CD4-positive, alpha-beta memory T cell (primary cell): Measurements from ENCODE around the gene ZNF689. TPM values are rescaled to one million over a fixed set of nuclear protein-coding genes. Genes with fewer than 3 reads are reported as not detected.

Source experiments
- CTCF ChIA-PET: fragments of 350-600 bp; sonication (Branson Sonifier 250); formaldehyde crosslinking; loops from one replicate; lab custom pipeline; 2021; ENCODE audit warnings: inconsistent platforms; ENCODE audit not compliant: partially characterized antibody; lab: Charles Lee
- POLR2A ChIA-PET: fragments of 350-600 bp; sonication (Branson Sonifier 250); formaldehyde crosslinking; loops from one replicate; lab custom pipeline; 2021; ENCODE audit not compliant: partially characterized antibody; lab: Charles Lee
- DNase-seq, 5 donors: peaks; one replicate each; pipeline versions ENCODE4 v3.0.0 to v3.0.0-alpha.2; 2020 to 2022; ENCODE audit warnings: mixed read lengths in 1 of 5
- H3K27ac ChIP-seq: one replicate; pipeline ENCODE4 v1.7.0; 2013; ENCODE audit warnings: low read depth, low read length
- H3K27me3 ChIP-seq: 2 replicates; pipeline ENCODE4 v1.7.0; 2013; ENCODE audit warnings: mild to moderate bottlenecking, low read length, moderate library complexity; ENCODE audit not compliant: insufficient read depth
- H3K36me3 ChIP-seq: 2 replicates; pipeline ENCODE4 v1.7.0; 2013; ENCODE audit warnings: mild to moderate bottlenecking, low read length, moderate library complexity; ENCODE audit not compliant: insufficient read depth
- H3K4me1 ChIP-seq: 2 replicates; pipeline ENCODE4 v1.7.0; 2013; ENCODE audit warnings: mild to moderate bottlenecking, low read length, moderate library complexity; ENCODE audit not compliant: insufficient read depth
- H3K4me3 ChIP-seq, 2 donors: one replicate each; pipeline ENCODE4 v1.7.0; 2013; ENCODE audit warnings: low read length in 2 of 2, mild to moderate bottlenecking in 1 of 2
- H3K9me3 ChIP-seq, 2 donors: one replicate each; pipeline ENCODE4 v1.7.0; 2013; ENCODE audit warnings: low read length in 2 of 2, control low read depth in 1 of 2; ENCODE audit not compliant: control insufficient read depth in 1 of 2
- H3K27ac Mint-ChIP-seq, 7 donors: one replicate each; pipeline ENCODE4 v1.8.0; 2020 to 2021; ENCODE audit warnings: mixed read lengths in 7 of 7, mild to moderate bottlenecking in 6 of 7, inconsistent platforms in 3 of 7, moderate library complexity in 3 of 7
- H3K27me3 Mint-ChIP-seq, 2 donors: one replicate each; pipeline ENCODE4 v1.8.0; 2020 to 2021; ENCODE audit warnings: mixed read lengths in 2 of 2
- H3K36me3 Mint-ChIP-seq, 2 donors: one replicate each; pipeline ENCODE4 v1.8.0; 2020 to 2021; ENCODE audit warnings: mixed read lengths in 2 of 2, inconsistent platforms in 1 of 2, mild to moderate bottlenecking in 1 of 2
- H3K4me1 Mint-ChIP-seq, 4 donors: one replicate each; pipeline ENCODE4 v1.8.0; 2020 to 2021; ENCODE audit warnings: mixed read lengths in 4 of 4, mild to moderate bottlenecking in 1 of 4
- H3K4me3 Mint-ChIP-seq, 8 donors: one replicate each; pipeline ENCODE4 v1.8.0; 2020 to 2021; ENCODE audit warnings: mixed read lengths in 8 of 8, mild to moderate bottlenecking in 7 of 8, moderate library complexity in 6 of 8, inconsistent platforms in 3 of 8
- H3K9me3 Mint-ChIP-seq, 8 donors: one replicate each; pipeline ENCODE4 v1.8.0; 2020 to 2021; ENCODE audit warnings: mixed read lengths in 8 of 8, mild to moderate bottlenecking in 5 of 8, inconsistent platforms in 3 of 8, moderate library complexity in 1 of 8
- intact Hi-C: fragments of 100-400 bp; cut with micrococcal nuclease; formaldehyde crosslinking; loops from one replicate; pipeline ENCODE4 v1.15.1; 2023
- polyA plus RNA-seq, 2 donors: library from polyadenylated mRNA; unstranded; fragments of 300-500 nt; fragmentation: Illumina TruSeq; gene quantifications; one replicate each; pipeline ENCODE4 v1.2.3, GENCODE V29; 2021
- total RNA-seq, 2 experiments: library from RNA; stranded (reverse); gene quantifications; one replicate each; pipeline ENCODE4 v1.2.3, GENCODE V29; 2021

The ZNF689 gene
- total and polyA plus RNA-seq, 4 experiments from 2014 or later = 11.9 to 14.5 (median 13.3) TPM

DNA sequence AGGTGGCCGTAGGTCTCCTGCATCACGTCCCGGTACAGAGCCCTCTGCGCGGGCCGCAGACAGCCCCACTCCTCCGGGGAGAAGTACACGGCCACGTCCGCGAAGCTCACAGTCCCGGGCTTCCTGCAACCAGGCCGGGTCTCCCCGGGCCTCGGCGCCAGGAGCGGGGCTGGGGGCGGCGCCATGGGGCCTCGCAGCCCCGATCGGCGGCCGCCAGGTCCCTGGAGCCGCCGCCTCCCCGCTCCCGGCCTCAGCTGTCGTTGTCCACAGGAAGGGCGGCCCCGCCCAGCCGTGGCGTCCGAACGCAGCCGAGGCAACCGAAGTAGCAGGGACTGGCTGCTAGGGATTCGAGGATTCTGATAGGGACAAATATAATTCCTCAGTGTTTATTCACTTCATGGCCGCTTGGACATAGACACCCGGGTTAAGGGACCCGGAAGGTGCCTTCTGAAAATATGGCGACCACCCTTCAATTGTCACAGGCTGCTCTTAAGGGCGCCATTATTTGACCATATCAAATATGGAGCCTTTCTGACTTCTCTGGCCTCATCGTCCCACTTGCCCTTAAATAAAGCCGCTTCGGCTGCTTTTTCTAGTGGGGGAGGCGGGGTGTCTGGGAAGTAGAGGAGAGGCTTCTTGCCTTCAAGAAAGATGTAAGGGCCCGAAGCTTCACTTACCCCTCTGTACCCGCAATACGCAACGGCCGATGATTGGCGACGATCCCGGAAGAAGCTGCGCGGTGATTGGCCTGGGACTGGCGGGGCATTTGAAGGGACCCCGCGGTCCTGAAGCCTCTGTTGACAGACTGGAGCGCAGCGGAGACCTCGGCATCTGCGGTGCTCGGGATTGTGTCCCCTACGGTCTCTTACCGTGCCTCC is 38.5 kb downstream of the ZNF689 start, which contains the start of gene ZNF688:
TSS of gene ZNF688 (minus strand) at position 270 of the 878 bp plus-strand sequence. CDS start at position 185, 85 bp downstream.
- POLR2A ChIA-PET = interaction anchor here (0.7 to 3.7 kb wide), 32 partner anchors 9 to 506 kb away, joined by 3 to 188 read pairs (median 8); partner anchors contain the start of genes ALDOA, DCTPP1, FBRS and ITGAL
- Mint-ChIP-seq H3K27me3 (no peaks in the 10 kb centered on the region), H3K9me3 (no peaks in the 10 kb centered on the region), H3K36me3 (peaks cover 0 to 7% of the 10 kb centered on the region in 2 donors), H3K4me1 (peaks cover 23 to 54% (median 38%) of the 10 kb centered on the region in 4 donors), H3K27ac (peak within 1 kb of the TSS; percentile 96 to 97 (median 97)), H3K4me3 (peak within 1 kb of the TSS; percentile 86 to 96 (median 91))
- CTCF ChIA-PET = interaction anchor here (0.6 to 2.8 kb wide), 12 partner anchors 9 to 143 kb away, joined by 3 to 26 read pairs (median 5); partner anchors contain the start of genes DCTPP1, FBRS, ZNF747 and ZNF764
- DNase-seq = peak; percentile 94 to 100 (median 97)
- Histone ChIP-seq H3K27me3 (no peaks in the 10 kb centered on the region), H3K9me3 (no peaks in the 10 kb centered on the region), H3K27ac (peak within 1 kb of the TSS; percentile 90), H3K36me3 (peaks cover 4% of the 10 kb centered on the region), H3K4me3 (peak within 1 kb of the TSS; percentile 65 to 71), H3K4me1 (peaks cover 53% of the 10 kb centered on the region)
- intact Hi-C loops = loop anchor here (1.0 to 5.0 kb wide), 10 partner anchors 13 to 141 kb away; partner anchors contain the start of genes DCTPP1, FBRS, PRR14 and SRCAP

DNA sequence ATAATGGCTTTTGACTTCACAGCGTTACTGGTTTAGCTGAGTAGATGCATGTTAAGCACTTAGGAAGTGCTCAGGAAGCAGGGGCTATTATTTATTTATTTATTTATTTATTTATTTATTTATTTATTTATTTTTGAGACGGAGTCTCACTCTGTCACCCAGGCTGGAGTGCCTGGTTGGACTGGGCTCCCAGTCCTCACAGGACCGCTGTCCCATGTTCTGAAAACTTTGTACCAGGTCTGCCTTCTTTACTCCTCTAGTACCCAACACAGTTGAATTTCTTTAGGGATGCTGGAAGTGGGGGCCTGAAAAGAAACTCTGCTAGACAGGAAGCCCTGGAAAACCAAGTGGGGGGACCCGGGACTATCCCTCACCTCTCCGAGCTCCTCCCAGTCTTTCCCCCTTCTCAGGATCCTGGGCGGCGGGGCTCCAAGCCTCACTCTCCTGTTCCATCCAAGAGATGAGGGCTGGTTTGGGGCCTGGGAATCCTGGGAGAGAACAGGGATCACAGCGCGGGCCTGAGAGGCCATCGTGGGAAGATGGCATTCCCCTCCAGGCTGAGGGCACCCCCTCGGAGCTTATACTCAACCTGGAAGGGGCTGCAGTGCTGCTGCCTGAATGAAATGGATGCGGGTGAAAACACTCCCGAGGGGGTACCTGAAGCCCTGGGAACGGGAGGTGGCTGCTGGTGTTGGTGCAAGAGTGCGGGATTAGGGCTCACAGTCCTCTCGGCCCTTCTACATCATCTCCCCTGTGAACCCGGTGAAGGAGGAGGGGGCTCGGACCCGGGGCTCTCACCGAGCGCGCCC is 39.3 kb downstream of the ZNF689 start:
- peaks cover 4% of the 10 kb centered on the region for H3K36me3 ChIP-seq
- peak overlapping the region; percentile 90 for H3K27ac ChIP-seq
- peaks cover 0 to 7% of the 10 kb centered on the region in 2 donors for H3K36me3 Mint-ChIP-seq
- H3K4me3 Mint-ChIP-seq = peak overlapping the region; percentile 83 to 92 (median 86)
- no peaks in the 10 kb centered on the region for H3K27me3 ChIP-seq
- H3K4me1 ChIP-seq = peaks cover 57% of the 10 kb centered on the region
- POLR2A ChIA-PET = interaction anchor here (0.9 to 3.7 kb wide), 25 partner anchors 11 to 385 kb away, joined by 3 to 188 read pairs (median 9); partner anchors contain the start of genes DCTPP1, FBRS, ITGAL and PRR14
- no peaks in the 10 kb centered on the region for H3K9me3 ChIP-seq
- peaks cover 23 to 62% (median 41%) of the 10 kb centered on the region in 4 donors for H3K4me1 Mint-ChIP-seq
- intact Hi-C loops = loop anchor here (1.0 to 5.0 kb wide), 3 partner anchors 20 to 87 kb away; partner anchors contain the start of gene FBRS
- CTCF ChIA-PET = interaction anchor here (0.6 to 2.8 kb wide), 5 partner anchors 10 to 141 kb away, joined by 3 to 26 read pairs (median 5); partner anchors contain the start of genes DCTPP1, ZNF747 and ZNF764
- peak overlapping the region; percentile 88 to 97 (median 91) for H3K27ac Mint-ChIP-seq
- peak overlapping the region; percentile 43 to 71 for H3K4me3 ChIP-seq
- no peak for DNase-seq
- no peaks in the 10 kb centered on the region for H3K9me3 Mint-ChIP-seq
- no peaks in the 10 kb centered on the region for H3K27me3 Mint-ChIP-seq

DNA sequence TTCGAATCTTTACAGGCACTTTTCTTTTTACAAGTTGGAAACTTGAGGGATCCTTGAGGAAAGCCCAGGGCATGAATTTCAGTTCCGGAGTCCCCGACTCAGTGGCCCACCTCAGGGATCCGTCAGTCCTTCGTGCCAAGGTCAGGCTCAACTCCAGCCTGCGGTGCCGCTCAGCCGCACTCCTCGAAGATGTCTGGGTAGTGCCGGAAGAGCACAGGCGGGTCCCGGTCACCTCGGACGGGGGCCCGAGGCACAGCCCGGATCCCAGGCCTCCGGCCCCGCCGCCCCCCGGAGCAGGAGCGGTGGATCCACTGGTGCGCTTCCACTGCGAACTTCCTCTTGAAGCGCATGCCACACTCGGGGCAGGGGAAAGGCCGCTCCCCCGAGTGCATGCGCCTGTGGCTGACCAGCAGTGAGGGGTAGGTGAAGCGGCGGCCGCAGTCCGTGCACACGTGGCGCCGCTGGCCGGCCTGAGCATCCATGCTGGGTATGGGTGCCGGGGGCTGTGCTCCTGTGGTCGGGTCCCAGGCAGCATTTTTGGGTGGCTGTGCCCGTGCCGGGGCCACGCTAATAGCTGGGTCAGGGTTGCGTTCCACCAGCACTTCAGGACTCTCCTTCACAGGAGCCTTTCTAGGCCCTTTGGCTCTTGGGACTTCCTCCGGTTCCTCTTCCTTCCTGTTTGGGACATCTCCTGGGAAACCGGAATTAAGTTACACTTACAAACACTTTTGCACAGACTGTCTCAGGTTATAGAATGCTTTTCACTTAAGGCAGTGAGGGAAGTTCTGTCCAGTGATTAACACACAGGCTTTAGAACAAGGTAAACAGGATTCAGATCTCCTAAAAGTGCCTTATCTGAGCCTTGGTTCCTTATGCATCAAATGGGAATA is 40.2 kb downstream of the ZNF689 start:
- Histone ChIP-seq H3K27me3 (no peaks in the 10 kb centered on the region), H3K36me3 (peaks cover 4% of the 10 kb centered on the region), H3K27ac (peak overlapping the region; percentile 30), H3K4me1 (peaks cover 57% of the 10 kb centered on the region), H3K9me3 (no peaks in the 10 kb centered on the region), H3K4me3 (no peak overlapping the region)
- Mint-ChIP-seq H3K36me3 (peaks cover 0 to 7% of the 10 kb centered on the region in 2 donors), H3K4me1 (peaks cover 23 to 69% (median 41%) of the 10 kb centered on the region in 4 donors), H3K27me3 (no peaks in the 10 kb centered on the region), H3K27ac (peak overlapping the region in 6 of 7 donors; percentile 48 to 97 (median 66)), H3K4me3 (peak overlapping the region in 7 of 8 donors; percentile 32 to 92 (median 86)), H3K9me3 (no peaks in the 10 kb centered on the region)
- POLR2A ChIA-PET = interaction anchor here (1.1 to 3.7 kb wide), 12 partner anchors 10 to 152 kb away, joined by 3 to 188 read pairs (median 27); partner anchors contain the start of genes FBRS, ZNF689, ZNF747 and ZNF764
- no peak for DNase-seq
- CTCF ChIA-PET = interaction anchor here (1.0 to 2.8 kb wide), 3 partner anchors 12 to 140 kb away, joined by 3 to 26 read pairs (median 22); partner anchors contain the start of genes DCTPP1, ZNF747 and ZNF764
- intact Hi-C loops = loop anchor here (2.0 to 5.0 kb wide), 2 partner anchors 19 to 57 kb away; no protein-coding TSS in a partner anchor

DNA sequence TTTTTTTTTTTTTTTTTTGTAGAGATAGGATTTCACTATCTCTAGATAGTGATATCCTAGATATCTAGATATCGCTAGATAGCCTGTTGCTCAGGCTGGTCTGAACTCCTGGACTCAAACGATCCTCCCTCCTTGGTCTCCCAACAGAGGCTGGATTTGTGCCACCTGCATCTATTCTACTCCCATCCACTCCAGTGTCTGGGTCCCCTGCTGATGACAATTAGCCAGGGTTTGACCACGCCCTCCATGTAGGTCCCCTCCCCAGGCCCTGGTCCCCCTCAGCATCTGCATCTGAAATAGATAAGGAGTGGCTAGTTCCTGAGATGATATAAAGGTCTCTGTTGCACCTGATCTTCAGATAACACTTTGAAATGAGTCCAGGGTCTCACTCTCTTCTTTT is 40.9 kb downstream of the ZNF689 start:
- H3K9me3 Mint-ChIP-seq = no peaks in the 10 kb centered on the region
- peaks cover 0 to 7% of the 10 kb centered on the region in 2 donors for H3K36me3 Mint-ChIP-seq
- peak overlapping the region in 5 of 8 donors; percentile 13 to 49 (median 31) for H3K4me3 Mint-ChIP-seq
- H3K4me1 Mint-ChIP-seq = peaks cover 20 to 63% (median 41%) of the 10 kb centered on the region in 4 donors
- Histone ChIP-seq H3K4me3 (no peak overlapping the region), H3K27me3 (no peaks in the 10 kb centered on the region), H3K4me1 (peaks cover 57% of the 10 kb centered on the region), H3K9me3 (no peaks in the 10 kb centered on the region), H3K36me3 (peaks cover 4% of the 10 kb centered on the region), H3K27ac (peak overlapping the region; percentile 77)
- no peak for DNase-seq
- ChIA-PET CTCF (interaction anchor here (1.9 to 2.1 kb wide), 2 partner anchors 28 to 139 kb away, joined by 5 to 7 read pairs; partner anchors contain the start of gene DCTPP1), POLR2A (interaction anchor here (1.2 to 4.5 kb wide), 6 partner anchors 11 to 187 kb away, joined by 4 to 78 read pairs (median 10); partner anchors contain the start of genes FBRS, SEPTIN1, ZNF747 and ZNF764)
- peak overlapping the region; percentile 17 to 99 (median 48) for H3K27ac Mint-ChIP-seq
- intact Hi-C loops = no loop called here
- H3K27me3 Mint-ChIP-seq = no peaks in the 10 kb centered on the region

DNA sequence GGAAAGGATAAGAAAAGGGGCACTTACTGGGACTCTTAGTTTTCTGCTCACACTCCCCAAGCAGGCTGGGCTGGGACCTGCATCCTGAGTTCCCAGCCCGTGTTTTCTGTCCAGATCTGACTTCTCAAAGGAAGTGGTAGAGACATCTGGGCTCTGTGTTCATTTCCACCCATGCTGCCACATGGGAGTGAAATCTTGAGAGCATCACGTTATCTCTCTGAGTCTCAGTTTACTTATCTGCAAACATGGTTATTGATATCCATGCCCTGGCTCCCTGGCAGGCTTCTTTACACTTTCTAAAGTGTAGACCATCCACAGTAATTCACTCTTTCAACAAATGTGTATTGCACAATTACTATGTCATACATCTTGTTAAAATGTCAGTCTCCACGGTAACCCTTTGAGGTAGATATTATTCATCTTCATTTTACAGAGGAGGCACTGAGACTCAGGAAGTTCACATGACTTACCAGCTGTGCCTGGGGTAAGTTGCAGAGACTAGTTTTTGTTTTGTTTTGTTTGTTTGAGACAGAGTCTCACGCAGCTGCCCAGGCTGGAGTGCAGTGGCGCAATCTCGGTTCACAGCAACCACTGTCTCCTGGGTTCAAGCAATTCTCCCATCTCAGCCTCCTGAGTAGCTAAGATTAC is 42.1 kb downstream of the ZNF689 start:
- ChIA-PET CTCF (interaction anchor here (0.7 to 2.4 kb wide), 7 partner anchors 10 to 138 kb away, joined by 3 to 13 read pairs (median 5); partner anchors contain the start of genes DCTPP1, ZNF747 and ZNF764), POLR2A (interaction anchor here (0.7 to 4.5 kb wide), 16 partner anchors 10 to 186 kb away, joined by 3 to 78 read pairs (median 4); partner anchors contain the start of genes DCTPP1, FBRS, PRR14 and SEPTIN1)
- H3K27me3 Mint-ChIP-seq = no peaks in the 10 kb centered on the region
- H3K9me3 Mint-ChIP-seq = no peaks in the 10 kb centered on the region
- Histone ChIP-seq H3K4me3 (peak overlapping the region; percentile 30), H3K4me1 (peaks cover 57% of the 10 kb centered on the region), H3K36me3 (peaks cover 4% of the 10 kb centered on the region), H3K27ac (peak overlapping the region; percentile 77), H3K9me3 (no peaks in the 10 kb centered on the region), H3K27me3 (no peaks in the 10 kb centered on the region)
- H3K4me1 Mint-ChIP-seq = peaks cover 20 to 59% (median 38%) of the 10 kb centered on the region in 4 donors
- peak overlapping the region; percentile 82 to 93 (median 86) for H3K4me3 Mint-ChIP-seq
- H3K36me3 Mint-ChIP-seq = peaks cover 0 to 7% of the 10 kb centered on the region in 2 donors
- intact Hi-C loops = no loop called here
- peak overlapping the region; percentile 96 to 99 (median 99) for H3K27ac Mint-ChIP-seq
- DNase-seq = peak; percentile 63 to 83 (median 76)
